H9 (cell line): ENCODE data around the gene FSIP1. TPM values are rescaled to one million over a fixed set of nuclear protein-coding genes. Genes with fewer than 3 reads are reported as not detected.

Experiments used
- DNase-seq: peaks from one replicate; pipeline ENCODE4 v3.0.0-alpha.2; 2017
- H2AFZ ChIP-seq: one replicate; pipeline ENCODE4 v1.6.1; 2013; ENCODE audit warnings: mild to moderate bottlenecking, low read length, control low read depth, moderate library complexity
- H2AK5ac ChIP-seq: 2 replicates; pipeline ENCODE4 v1.6.1; 2013; ENCODE audit warnings: low read length, control low read depth, mixed read lengths; ENCODE audit not compliant: insufficient read length
- H2BK120ac ChIP-seq: one replicate; pipeline ENCODE4 v1.6.1; 2013; ENCODE audit warnings: low read depth, mild to moderate bottlenecking, low read length, control low read depth, inconsistent platforms; ENCODE audit not compliant: poor library complexity, severe bottlenecking
- H2BK12ac ChIP-seq: 2 replicates; pipeline ENCODE4 v1.6.1; 2013; ENCODE audit warnings: low read length, control low read depth, mixed read lengths, low read depth; ENCODE audit not compliant: insufficient read length
- H2BK15ac ChIP-seq: 2 replicates; pipeline ENCODE4 v1.6.1; 2013; ENCODE audit warnings: low read depth, low read length, control low read depth
- H2BK20ac ChIP-seq: one replicate; pipeline ENCODE4 v1.6.1; 2013; ENCODE audit warnings: low read depth, mild to moderate bottlenecking, low read length, control low read depth, inconsistent platforms; ENCODE audit not compliant: poor library complexity, severe bottlenecking
- H2BK5ac ChIP-seq: 2 replicates; pipeline ENCODE4 v1.6.1; 2013; ENCODE audit warnings: low read length, control low read depth, mixed read lengths; ENCODE audit not compliant: insufficient read length
- H3K14ac ChIP-seq: 2 replicates; pipeline ENCODE4 v1.6.1; 2013; ENCODE audit warnings: low read length, control low read depth; ENCODE audit not compliant: insufficient read depth
- H3K18ac ChIP-seq: 2 replicates; pipeline ENCODE4 v1.6.1; 2013; ENCODE audit warnings: low read depth, mild to moderate bottlenecking, mixed read lengths, low read length, control low read depth; ENCODE audit not compliant: insufficient read length
- H3K23ac ChIP-seq: 2 replicates; pipeline ENCODE4 v1.6.1; 2013; ENCODE audit warnings: low read length, control low read depth, mixed read lengths, low read depth; ENCODE audit not compliant: insufficient read length
- H3K23me2 ChIP-seq: 2 replicates; pipeline ENCODE4 v1.6.1; 2013; ENCODE audit warnings: low read depth, mild to moderate bottlenecking, mixed read lengths, low read length, control low read depth; ENCODE audit not compliant: insufficient read length, poor library complexity, severe bottlenecking
- H3K27ac ChIP-seq: 2 replicates; pipeline ENCODE4 v1.5.1; 2013; ENCODE audit warnings: low read length, control low read depth, mixed read lengths, low read depth; ENCODE audit not compliant: insufficient read length
- H3K27me3 ChIP-seq: 2 replicates; pipeline ENCODE4 v1.6.1; 2013; ENCODE audit warnings: low read length, control low read depth, inconsistent platforms; ENCODE audit not compliant: insufficient read depth
- H3K4ac ChIP-seq: 2 replicates; pipeline ENCODE4 v1.6.1; 2013; ENCODE audit warnings: low read depth, mild to moderate bottlenecking, control low read depth, inconsistent platforms, low read length, moderate library complexity
- H3K4me1 ChIP-seq: 2 replicates; pipeline ENCODE4 v1.6.1; 2013; ENCODE audit warnings: low read length, control low read depth, inconsistent platforms; ENCODE audit not compliant: insufficient read depth
- H3K4me2 ChIP-seq: 2 replicates; pipeline ENCODE4 v1.6.1; 2013; ENCODE audit warnings: low read length, control low read depth, mixed read lengths; ENCODE audit not compliant: insufficient read length, insufficient read depth
- H3K56ac ChIP-seq: 2 replicates; pipeline ENCODE4 v1.6.1; 2013; ENCODE audit warnings: low read depth, mild to moderate bottlenecking, mixed read lengths, low read length, control low read depth; ENCODE audit not compliant: insufficient read length
- H3K79me1 ChIP-seq: 2 replicates; pipeline ENCODE4 v1.6.1; 2013; ENCODE audit warnings: low read depth, mild to moderate bottlenecking, moderate library complexity, low read length, control low read depth, inconsistent platforms; ENCODE audit not compliant: insufficient read depth, poor library complexity, severe bottlenecking
- H3K79me2 ChIP-seq: 2 replicates; pipeline ENCODE4 v1.6.1; 2013; ENCODE audit warnings: low read length, control low read depth, inconsistent platforms; ENCODE audit not compliant: insufficient read depth
- H3K9ac ChIP-seq: 2 replicates; pipeline ENCODE4 v1.6.1; 2013; ENCODE audit warnings: low read length, control low read depth, mixed read lengths; ENCODE audit not compliant: insufficient read length; ENCODE audit errors: extremely low read depth
- H3K9me3 ChIP-seq: one replicate; pipeline ENCODE4 v1.6.1; 2013; ENCODE audit warnings: low read depth, low read length, inconsistent platforms; ENCODE audit not compliant: control insufficient read depth
- H3T11ph ChIP-seq: one replicate; pipeline ENCODE4 v1.6.1; 2013; ENCODE audit warnings: mild to moderate bottlenecking, low read length, control low read depth, inconsistent platforms
- H4K20me1 ChIP-seq: one replicate; pipeline ENCODE4 v1.6.1; 2013; ENCODE audit not compliant: control insufficient read depth, insufficient read length, insufficient read depth
- H4K5ac ChIP-seq: 2 replicates; pipeline ENCODE4 v1.6.1; 2013; ENCODE audit warnings: low read depth, mild to moderate bottlenecking, mixed read lengths, low read length, control low read depth; ENCODE audit not compliant: insufficient read length
- H4K8ac ChIP-seq: replicated peaks from 2 replicates; pipeline ENCODE4 v1.6.1; 2013; ENCODE audit warnings: low read length, control low read depth, mixed read lengths, low read depth; ENCODE audit not compliant: insufficient read length
- H4K91ac ChIP-seq: 2 replicates; pipeline ENCODE4 v1.6.1; 2013; ENCODE audit warnings: low read depth, mild to moderate bottlenecking, moderate library complexity, mixed read lengths, low read length, control low read depth; ENCODE audit not compliant: insufficient read length
- H3K27ac Mint-ChIP-seq, 3 experiments: 2 replicates in 2 of 3; 3 replicates in 1 of 3; pipeline ENCODE4 v1.8.0; 2020 to 2021; ENCODE audit warnings: mixed read lengths in 3 of 3, mild to moderate bottlenecking in 1 of 3, moderate library complexity in 1 of 3
- H3K27me3 Mint-ChIP-seq: 2 replicates; pipeline ENCODE4 v1.8.0; 2021; ENCODE audit warnings: low read depth, mild to moderate bottlenecking, moderate library complexity, mixed read lengths
- H3K36me3 Mint-ChIP-seq, 3 experiments: 2 replicates in 2 of 3; 3 replicates in 1 of 3; pipeline ENCODE4 v1.8.0; 2020 to 2021; ENCODE audit warnings: low read depth in 3 of 3, mixed read lengths in 3 of 3; ENCODE audit not compliant: insufficient read depth in 1 of 3
- H3K4me1 Mint-ChIP-seq, 2 experiments: 2 replicates each; pipeline ENCODE4 v1.8.0; 2020; ENCODE audit warnings: mixed read lengths in 2 of 2
- H3K4me3 Mint-ChIP-seq, 2 experiments: 2 replicates in 1 of 2; 3 replicates in 1 of 2; pipeline ENCODE4 v1.8.0; 2020 to 2021; ENCODE audit warnings: mild to moderate bottlenecking in 2 of 2, mixed read lengths in 2 of 2, moderate library complexity in 1 of 2
- H3K9me3 Mint-ChIP-seq, 2 experiments: 2 replicates in 1 of 2; 3 replicates in 1 of 2; pipeline ENCODE4 v1.8.0; 2020; ENCODE audit warnings: mild to moderate bottlenecking in 2 of 2, mixed read lengths in 2 of 2, moderate library complexity in 1 of 2
- WGBS: extraction: QIAGEN DNeasy Blood & Tissue Kit; methylation state at CpG from one replicate; pipeline ENCODE4 v1.1.7; 2013; ENCODE audit warnings: missing lambda C conversion rate, low lambda C conversion rate, mixed read lengths; ENCODE audit not compliant: insufficient read length; ENCODE audit errors: extremely low coverage; 5-methylcytosine and 5-hydroxymethylcytosine counted together
- total RNA-seq: library from RNA; stranded (reverse); gene quantifications from 2 replicates; pipeline ENCODE4 v1.2.1, GENCODE V29; 2021
- TF ChIP-seq, protein P1 (sequence below): fragments of 200-600 bp; sonication (generic); conservative IDR thresholded peaks from 3 replicates; pipeline ENCODE4 v1.8.0; 2021; ENCODE audit warnings: antibody characterized with exemption, mild to moderate bottlenecking

The FSIP1 gene
- total RNA-seq, 1 experiment from 2014 or later = 0.96 TPM

DNA sequence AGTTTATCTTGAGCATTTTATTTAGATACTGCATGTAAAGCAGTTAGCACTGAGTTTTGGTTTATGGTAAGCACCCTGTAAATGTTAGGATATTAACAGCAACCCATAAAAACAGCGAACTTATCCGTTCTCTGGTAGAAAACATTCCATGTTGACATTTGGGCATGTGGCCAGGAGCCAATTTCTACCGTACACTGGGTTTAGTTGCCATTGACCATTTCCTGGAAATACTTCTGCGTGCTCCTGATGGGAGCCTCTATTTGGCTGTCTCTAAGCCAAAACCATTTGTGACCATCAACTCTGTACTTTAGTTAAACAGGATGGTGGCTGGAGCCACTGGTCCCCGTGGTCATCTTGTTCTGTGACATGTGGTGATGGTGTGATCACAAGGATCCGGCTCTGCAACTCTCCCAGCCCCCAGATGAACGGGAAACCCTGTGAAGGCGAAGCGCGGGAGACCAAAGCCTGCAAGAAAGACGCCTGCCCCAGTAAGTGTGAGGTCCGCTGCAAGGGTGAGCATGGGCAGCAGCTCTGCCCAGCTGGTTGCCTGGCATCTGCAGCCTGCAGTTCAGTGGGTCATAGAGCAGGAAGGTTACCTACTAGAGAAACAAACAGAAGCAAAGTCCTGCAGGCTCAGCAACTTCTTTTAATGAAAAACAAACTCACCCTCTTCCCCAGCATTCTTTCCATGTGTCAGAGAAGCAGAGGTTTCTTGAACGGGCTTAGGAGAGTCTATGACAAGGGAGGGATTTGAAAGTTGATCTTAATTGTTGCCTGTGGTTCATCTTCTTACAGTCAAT, 194.7 kb downstream of the FSIP1 start:
- no peak overlapping the region for H2AK5ac ChIP-seq
- no peak overlapping the region for H2BK120ac ChIP-seq
- H3K27ac ChIP-seq = no peak overlapping the region
- H4K20me1 ChIP-seq = no peaks in the 10 kb centered on the region
- Mint-ChIP-seq H3K36me3 (peaks cover 60 to 100% (median 98%) of the 10 kb centered on the region in 3 experiments; a peak in 6 of 7 replicates), H3K27ac (no peak overlapping the region), H3K4me3 (no peak overlapping the region), H3K4me1 (peaks cover 3 to 8% of the 10 kb centered on the region in 2 experiments), H3K9me3 (no peaks in the 10 kb centered on the region), H3K27me3 (no peaks in the 10 kb centered on the region; the same call in 1 of the 2 replicates)
- no peak for DNase-seq
- H3K4me1 ChIP-seq = no peaks in the 10 kb centered on the region; the same call in 1 of the 2 replicates
- H3K14ac ChIP-seq = no peak overlapping the region
- H4K8ac ChIP-seq = no peak overlapping the region
- H3K9ac ChIP-seq = no peak overlapping the region
- no peak overlapping the region for H2AFZ ChIP-seq
- no peaks in the 10 kb centered on the region for H3K23me2 ChIP-seq
- H2BK20ac ChIP-seq = no peak overlapping the region
- no CpG with 5 or more reads among the region's 13 CpGs for WGBS
- no peak overlapping the region for H3K4ac ChIP-seq
- no peak overlapping the region for H4K5ac ChIP-seq
- no peak overlapping the region for H4K91ac ChIP-seq
- TF ChIP-seq, protein P1, sequence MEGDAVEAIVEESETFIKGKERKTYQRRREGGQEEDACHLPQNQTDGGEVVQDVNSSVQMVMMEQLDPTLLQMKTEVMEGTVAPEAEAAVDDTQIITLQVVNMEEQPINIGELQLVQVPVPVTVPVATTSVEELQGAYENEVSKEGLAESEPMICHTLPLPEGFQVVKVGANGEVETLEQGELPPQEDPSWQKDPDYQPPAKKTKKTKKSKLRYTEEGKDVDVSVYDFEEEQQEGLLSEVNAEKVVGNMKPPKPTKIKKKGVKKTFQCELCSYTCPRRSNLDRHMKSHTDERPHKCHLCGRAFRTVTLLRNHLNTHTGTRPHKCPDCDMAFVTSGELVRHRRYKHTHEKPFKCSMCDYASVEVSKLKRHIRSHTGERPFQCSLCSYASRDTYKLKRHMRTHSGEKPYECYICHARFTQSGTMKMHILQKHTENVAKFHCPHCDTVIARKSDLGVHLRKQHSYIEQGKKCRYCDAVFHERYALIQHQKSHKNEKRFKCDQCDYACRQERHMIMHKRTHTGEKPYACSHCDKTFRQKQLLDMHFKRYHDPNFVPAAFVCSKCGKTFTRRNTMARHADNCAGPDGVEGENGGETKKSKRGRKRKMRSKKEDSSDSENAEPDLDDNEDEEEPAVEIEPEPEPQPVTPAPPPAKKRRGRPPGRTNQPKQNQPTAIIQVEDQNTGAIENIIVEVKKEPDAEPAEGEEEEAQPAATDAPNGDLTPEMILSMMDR = no peak
- H2BK5ac ChIP-seq = no peak overlapping the region
- no peak overlapping the region for H3K56ac ChIP-seq
- H3K18ac ChIP-seq = no peak overlapping the region
- H2BK12ac ChIP-seq = no peak overlapping the region
- H3K9me3 ChIP-seq = no peaks in the 10 kb centered on the region
- H3K79me2 ChIP-seq = no peaks in the 10 kb centered on the region
- no peak overlapping the region for H3T11ph ChIP-seq
- no peak overlapping the region for H3K23ac ChIP-seq
- H3K4me2 ChIP-seq = no peak overlapping the region
- no peaks in the 10 kb centered on the region for H3K27me3 ChIP-seq
- H2BK15ac ChIP-seq = no peak overlapping the region
- no peaks in the 10 kb centered on the region for H3K79me1 ChIP-seq
